C4-2B (cell line): ENCODE data around the gene ASMTL.
"Not testable (repeated sequence)": the region's sequence is repeated elsewhere in the genome, so short reads cannot be mapped to it uniquely, and the experiment has no call there.

ENCODE experiments used
- CTCF ChIP-seq: fragments of 450-650 bp; conservative IDR thresholded peaks from 2 replicates; pipeline ENCODE4 v1.5.1; 2017; ENCODE audit warnings: mild to moderate bottlenecking
- ZFX ChIP-seq: fragments of 450-650 bp; IDR thresholded peaks from 2 replicates; pipeline ENCODE4 v1.6.1; 2017

GRCh38 chrX:1426321-1426720, 26.4 kb downstream of the ASMTL start:
- not testable (repeated sequence) for TF ChIP-seq CTCF, ZFX
